Measurements from ENCODE around the gene TAS2R1.

DNA sequence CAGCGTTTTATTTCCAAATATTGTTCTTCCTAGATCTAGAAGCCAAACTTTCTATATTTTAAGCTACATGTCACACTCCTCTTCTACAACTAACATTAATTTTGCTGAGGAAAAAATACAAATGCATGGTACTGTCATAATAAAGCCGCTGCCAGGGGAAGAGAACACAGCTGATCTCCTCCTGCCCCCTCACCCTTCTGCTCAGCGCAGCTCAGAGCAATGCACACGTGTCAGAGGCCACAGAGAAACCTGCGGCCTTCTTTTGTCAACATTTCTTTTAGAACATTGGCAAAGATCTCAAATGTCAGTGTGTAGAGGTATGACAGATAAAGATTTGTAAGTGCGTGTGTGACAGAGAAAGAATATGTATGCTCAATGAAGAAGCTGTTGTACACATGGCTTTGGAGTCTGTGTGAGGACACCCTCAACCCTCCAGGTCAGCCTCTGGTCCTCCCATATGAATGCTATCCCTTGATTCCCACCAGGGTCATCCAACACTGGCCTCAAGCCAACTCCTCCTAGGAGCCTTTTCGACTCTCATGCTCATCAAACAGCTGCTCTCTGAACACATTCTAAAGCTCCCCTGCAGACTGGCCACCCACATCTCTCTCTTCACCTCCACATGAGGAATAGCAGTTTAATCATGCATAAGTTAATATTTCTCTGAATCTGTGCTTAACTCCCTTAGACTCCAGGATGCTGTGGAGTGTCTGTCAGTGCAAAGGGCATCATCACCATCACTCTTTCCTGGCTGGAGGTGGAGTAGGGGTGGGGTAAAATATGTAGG, 40.9 kb downstream of the TAS2R1 start:
- TF ChIP-seq MAX (IDR thresholded peaks at IDR 0.05) = no peak
- no peak for TF ChIP-seq EZH2phosphoT487 (IDR thresholded peaks at IDR 0.05; ENCODE audit: borderline replicate concordance)
- TF ChIP-seq, protein P1, sequence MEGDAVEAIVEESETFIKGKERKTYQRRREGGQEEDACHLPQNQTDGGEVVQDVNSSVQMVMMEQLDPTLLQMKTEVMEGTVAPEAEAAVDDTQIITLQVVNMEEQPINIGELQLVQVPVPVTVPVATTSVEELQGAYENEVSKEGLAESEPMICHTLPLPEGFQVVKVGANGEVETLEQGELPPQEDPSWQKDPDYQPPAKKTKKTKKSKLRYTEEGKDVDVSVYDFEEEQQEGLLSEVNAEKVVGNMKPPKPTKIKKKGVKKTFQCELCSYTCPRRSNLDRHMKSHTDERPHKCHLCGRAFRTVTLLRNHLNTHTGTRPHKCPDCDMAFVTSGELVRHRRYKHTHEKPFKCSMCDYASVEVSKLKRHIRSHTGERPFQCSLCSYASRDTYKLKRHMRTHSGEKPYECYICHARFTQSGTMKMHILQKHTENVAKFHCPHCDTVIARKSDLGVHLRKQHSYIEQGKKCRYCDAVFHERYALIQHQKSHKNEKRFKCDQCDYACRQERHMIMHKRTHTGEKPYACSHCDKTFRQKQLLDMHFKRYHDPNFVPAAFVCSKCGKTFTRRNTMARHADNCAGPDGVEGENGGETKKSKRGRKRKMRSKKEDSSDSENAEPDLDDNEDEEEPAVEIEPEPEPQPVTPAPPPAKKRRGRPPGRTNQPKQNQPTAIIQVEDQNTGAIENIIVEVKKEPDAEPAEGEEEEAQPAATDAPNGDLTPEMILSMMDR (IDR thresholded peaks at IDR 0.05 in 2 of 3, conservative IDR thresholded peaks at IDR 0.05 in 1 of 3; ENCODE audit: borderline replicate concordance in 1 of 3, insufficient read depth in 1 of 3, low read depth in 2 of 3, low read length in 2 of 3) = no peak

Measured in HCT116 (cell line).